Stimulated activated CD4-positive, alpha-beta T cell treated with anti-CD3 and anti-CD28 coated beads, Interleukin-4, amount 100 ng/mL, for 4 hours (primary cell): Measurements from ENCODE around the gene PHC2.

Source experiments
- DNase-seq, 2 experiments: peaks; one replicate each; pipeline ENCODE4 v3.0.0-alpha.2; 2020

PHC2 gene

GRCh38 chr1:33369081-33369480, 61.8 kb downstream of the PHC2 start:
- no peak for DNase-seq

DNA sequence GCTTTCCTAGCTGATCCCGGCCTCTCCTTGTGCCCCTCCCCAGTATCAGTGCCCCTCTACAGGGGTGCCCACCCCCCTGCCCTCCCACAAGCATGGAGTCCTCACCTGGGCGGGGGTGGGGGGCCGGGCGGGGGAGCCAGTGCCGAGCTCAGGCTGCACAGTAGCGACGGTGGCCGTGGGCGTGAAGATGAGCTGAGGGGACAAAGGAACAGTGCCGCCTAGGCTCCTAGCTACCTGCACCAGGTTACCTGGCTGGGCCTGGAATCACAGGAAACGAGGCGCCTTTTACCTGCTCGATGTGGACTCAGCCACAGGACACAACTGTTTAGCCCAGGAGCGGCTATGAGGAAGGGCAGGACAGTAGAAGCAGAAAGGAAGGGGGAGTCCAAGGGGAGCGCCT, 62.5 kb downstream of the PHC2 start:
- no peak for DNase-seq

GRCh38 chr1:33367485-33368405, 63.1 kb downstream of the PHC2 start:
- peak; percentile 76 to 86 for DNase-seq

GRCh38 chr1:33366762-33367484, 64.0 kb downstream of the PHC2 start:
- DNase-seq = no peak

- DNase-seq = no peak
These were observed 65.3 kb downstream of the PHC2 start for GRCh38 chr1:33365560-33365997.

DNA sequence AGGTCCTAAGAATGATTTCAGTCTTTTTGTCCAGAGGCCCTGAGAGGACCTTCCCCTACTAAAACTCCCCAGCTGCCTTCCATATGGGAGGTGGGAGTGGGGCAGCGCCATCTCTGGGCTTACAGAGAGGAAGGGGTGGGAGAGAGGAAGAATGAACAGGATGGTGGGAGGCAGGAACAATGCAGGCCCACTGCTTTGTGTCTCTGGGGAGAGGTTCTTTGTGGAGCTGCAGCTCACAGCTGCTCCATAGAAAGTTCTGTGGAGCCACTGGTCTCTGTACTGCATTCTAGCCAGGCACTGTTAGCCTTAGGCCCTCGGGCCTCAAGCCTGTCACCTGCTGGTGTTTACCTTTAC, 66.4 kb downstream of the PHC2 start:
- DNase-seq = no peak

DNA sequence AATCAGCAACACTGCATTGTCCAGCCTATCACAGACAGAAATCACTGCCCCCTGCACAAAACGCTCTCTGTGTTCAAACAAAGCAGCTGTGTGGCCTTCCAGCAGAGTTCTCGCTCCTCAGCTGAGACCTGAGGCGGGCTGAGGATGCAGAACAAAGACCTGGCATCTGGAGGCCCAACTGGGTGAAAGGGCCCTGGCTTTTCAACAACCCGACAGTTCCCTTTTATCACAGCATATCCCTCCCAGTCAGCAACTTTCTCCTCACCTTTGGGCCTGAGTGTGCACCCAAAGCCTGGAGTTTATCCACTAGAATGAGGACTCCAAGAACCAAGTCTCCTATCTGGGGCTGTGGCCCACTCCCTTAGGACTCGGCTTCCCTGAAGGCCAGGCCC, 67.4 kb downstream of the PHC2 start:
- DNase-seq = no peak

DNA sequence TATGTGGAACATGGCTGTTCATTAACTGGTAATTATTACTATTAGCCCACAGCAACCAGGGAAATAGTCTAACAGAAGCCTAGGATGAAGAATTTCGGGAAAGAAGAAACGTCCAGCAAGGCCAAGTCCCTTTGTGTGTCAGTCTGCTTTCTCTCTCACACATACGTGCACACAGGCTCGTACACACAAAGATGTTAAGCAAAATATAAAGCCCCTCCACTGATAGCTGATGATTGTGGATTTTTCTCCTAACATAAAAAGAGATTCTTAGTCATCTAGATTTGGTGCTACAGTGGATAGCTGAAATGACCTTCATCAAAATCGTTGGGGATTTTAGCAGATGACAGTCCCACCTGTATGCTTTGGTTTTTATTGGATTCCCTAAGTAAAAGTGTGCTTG, 67.9 kb downstream of the PHC2 start:
- DNase-seq = no peak

GRCh38 chr1:33361532-33362235, 69.2 kb downstream of the PHC2 start:
- DNase-seq = no peak

DNA sequence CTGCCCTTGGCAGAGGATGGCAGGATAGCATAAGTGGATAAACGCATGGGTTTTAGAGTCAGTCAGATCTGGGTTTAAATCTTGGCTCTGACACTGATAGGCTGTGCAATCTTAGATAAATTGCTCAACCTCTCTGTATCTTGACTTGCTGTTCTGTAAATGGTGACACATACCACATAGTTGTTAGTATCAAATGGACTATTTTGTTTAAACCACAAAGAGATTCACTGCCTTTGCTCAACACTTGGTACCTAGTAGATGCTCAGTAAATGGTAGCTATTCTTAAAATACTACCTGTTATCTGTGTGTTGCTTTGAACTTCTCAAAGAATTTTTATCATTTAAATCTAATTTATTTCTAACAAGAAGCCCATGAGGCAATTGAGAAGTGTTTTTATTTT, 70.5 kb downstream of the PHC2 start:
- no peak for DNase-seq

DNA sequence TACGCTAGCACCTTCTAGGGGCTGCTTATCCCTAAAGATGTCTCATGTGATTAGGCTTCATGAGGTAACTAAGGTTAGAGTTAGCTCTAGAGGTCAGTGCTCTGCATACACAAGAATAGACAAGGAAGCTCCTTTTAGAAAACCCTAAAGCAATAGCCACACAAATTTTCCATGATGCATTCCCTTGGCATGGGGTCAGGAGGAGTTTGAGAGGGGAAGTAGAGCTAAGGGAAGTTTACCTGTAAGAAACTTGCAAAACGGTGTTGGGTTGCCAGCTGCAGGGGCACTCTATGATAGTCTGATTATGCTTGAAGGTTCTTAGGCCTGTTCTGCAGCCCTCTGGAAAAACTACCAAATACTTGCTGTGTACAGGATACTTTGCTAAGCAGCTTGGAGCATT, 71.0 kb downstream of the PHC2 start:
- no peak for DNase-seq

GRCh38 chr1:33358795-33359503, 71.9 kb downstream of the PHC2 start:
- DNase-seq = no peak

DNA sequence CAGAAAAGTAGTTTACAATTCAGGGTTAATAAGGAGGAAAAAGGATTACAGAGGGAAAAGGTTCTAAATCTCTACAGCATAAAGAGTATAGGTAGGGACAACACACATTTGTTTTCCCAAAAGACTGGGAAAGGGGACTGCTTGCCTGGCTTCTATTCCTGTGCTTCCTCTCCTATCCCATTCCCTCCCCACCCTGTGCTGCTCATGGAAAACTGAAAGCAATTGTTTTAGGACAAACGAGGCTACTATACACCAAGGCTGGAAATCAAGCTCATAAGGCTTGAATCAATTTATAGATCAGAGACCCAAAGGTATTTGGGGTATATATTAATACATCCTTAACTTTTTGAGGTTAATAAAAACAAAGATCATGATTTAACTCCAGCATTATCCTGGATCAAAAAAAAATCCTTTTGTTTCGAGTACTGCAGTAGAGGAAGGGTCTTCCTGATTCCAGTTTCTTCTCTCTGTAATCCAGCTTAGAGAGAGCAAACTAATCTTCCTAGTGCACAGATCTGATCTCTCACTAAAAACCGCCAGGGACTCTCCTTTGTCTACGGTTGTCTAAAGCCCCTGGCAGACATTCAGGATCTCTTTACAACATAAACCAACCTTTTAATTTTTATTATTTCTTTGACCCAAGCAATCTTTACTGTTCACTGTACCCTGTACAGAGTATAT, 72.6 kb downstream of the PHC2 start:
- no peak for DNase-seq

DNA sequence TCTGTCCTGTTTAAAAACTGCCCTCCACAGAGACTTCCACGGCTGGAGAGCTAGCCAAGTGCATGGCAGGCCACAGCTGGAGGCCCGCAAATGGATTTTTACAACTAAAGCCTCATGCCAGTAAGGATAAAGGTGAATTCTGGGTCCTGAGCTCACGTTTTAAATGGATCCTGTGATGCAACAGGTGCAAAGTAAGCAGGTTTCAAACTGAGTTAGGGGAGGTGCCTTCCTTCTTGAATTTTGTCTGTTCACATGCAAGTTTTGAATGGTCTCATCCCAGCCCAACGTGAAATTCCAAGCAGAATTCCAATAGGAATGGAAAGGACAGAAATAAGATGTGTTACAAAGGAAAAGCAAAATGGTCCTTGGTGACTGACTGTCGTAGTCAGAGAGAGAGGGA, 73.8 kb downstream of the PHC2 start:
- no peak for DNase-seq

- DNase-seq = no peak
These were observed 76.1 kb downstream of the PHC2 start for GRCh38 chr1:33354707-33355316.

DNA sequence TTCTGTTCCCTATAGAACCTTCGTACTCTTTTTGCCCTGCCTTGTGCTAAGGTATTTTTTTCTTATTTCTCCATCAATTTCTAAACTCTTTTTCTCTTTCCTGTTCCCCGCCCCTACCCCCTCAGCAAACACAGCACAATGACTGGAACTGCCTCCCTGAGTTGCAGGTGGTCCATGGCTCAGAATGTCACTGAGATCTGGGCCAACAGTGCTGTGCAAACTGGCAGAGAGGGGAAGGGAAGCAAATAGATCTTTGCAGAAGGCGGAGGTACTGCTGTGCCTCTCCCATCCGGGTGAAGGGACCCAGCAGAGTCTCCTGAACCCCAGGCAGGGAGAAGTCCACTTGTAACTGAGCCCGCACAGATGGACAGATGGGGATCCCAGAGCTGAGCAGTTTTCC, 77.4 kb downstream of the PHC2 start:
- DNase-seq = no peak

GRCh38 chr1:33351281-33351660, 79.6 kb downstream of the PHC2 start:
- no peak for DNase-seq

DNA sequence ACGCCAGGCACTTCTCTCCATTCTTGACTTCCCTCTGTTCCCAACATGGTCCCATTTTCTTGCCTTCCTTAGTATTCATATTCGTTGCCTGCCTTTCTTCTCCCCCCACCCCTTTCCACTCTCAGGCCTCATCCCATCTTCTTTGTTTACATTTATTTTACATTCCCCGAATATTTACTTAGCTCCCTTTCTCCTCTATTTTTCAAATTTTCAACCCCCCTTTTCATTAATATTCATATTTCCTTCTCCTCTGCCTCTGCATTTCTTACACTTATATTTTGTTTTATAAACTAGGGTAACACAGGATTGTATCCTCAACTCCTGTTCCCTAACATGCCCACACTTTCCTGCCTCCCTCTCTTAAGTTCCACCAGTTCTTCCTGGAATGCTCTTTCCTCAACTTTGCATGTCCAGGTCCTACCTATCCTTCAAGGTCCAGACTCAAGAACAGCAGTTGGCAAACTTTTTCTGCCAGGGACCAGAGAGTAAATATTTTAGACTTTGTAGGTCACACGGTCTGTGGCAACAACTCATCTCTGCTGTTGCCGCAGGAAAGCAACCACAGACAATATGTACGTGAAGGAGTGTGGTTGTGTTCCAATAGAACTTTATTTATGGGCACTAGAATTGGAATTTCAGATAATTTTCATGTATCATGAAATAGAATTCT, 80.1 kb downstream of the PHC2 start:
- no peak for DNase-seq

GRCh38 chr1:33349778-33350610, 80.9 kb downstream of the PHC2 start:
- DNase-seq = peak; percentile 79

GRCh38 chr1:33349081-33349759, 81.7 kb downstream of the PHC2 start:
- peak; percentile 27 to 40 for DNase-seq
